SK-N-SH treated with all-trans-retinoic acid at 6 μM for 48 hours (cell line): ENCODE results near the gene USH2A.

ENCODE experiments used
- CSRNP3 ChIP-seq: fragments of 250-450 bp; sonication (Bioruptor Pico); IDR thresholded peaks from 2 replicates; pipeline ENCODE4 v1.5.1; 2021; ENCODE audit warnings: mild to moderate bottlenecking, moderate library complexity
- PATZ1 ChIP-seq: fragments of 250-450 bp; sonication (Bioruptor Pico); IDR thresholded peaks from 2 replicates; pipeline ENCODE4 v1.8.0; 2020; ENCODE audit warnings: mild to moderate bottlenecking, moderate library complexity, borderline replicate concordance
- ZNF70 ChIP-seq: fragments of 450-650 bp; formaldehyde crosslinking; IDR thresholded peaks from 2 replicates; pipeline ENCODE4 v1.5.0; 2020; ENCODE audit warnings: mild to moderate bottlenecking, moderate library complexity

- TF ChIP-seq ZNF70 (CRISPR knock-in tag) (no peak), PATZ1 (no peak), CSRNP3 (CRISPR knock-in tag) (no peak)
Observed at GRCh38 chr1:216388558-216388957, 34.7 kb downstream of the USH2A start.
